ENCODE measurements around the gene LCOR.
"Not testable (repeated sequence)": the region's sequence is repeated elsewhere in the genome, so short reads cannot be mapped to it uniquely, and the experiment has no call there.

LCOR gene

DNA sequence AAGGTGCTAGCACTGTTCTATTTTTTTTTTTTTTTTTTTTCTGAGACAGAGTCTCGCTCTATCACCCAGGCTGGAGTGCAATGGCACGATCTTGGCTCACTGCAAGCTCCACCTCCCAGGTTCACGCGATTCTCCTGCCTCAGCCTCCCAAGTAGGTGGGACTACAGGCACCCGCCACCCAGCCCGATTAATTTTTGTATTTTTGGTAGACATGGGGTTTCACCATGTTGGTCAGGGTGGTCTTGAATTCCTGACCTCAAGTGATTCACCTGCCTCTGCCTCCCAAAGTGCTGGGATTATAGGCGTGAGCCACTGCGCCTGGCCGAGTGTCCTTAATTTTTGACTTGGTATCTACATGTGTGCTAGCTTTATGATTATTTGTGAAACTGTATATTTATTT lies 201.7 kb downstream of the LCOR start:
- DNase-seq (ENCODE audit: low read depth), result not testable (repeated sequence)

DNA sequence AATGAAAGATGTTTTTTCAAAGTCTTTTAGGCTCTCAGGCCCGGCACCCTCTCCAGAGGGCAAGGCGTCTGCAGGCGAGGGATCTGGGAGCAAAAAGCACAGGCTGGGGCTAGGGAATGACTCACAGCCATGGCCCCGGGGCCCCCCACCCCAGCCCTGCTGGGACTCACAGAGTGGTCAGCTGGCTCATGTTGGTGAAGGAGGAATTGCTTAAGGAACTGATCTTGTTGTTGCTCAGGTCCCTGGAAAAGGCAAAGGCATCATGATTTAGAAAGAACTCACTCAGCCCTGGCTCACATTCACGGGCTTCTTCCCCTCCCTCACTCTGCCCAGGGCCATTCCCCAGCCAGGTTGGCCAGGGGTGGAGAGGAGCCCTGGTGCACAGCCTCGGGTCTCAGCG lies 202.2 kb downstream of the LCOR start:
- DNase-seq (ENCODE audit: low read depth), result no peak

DNA sequence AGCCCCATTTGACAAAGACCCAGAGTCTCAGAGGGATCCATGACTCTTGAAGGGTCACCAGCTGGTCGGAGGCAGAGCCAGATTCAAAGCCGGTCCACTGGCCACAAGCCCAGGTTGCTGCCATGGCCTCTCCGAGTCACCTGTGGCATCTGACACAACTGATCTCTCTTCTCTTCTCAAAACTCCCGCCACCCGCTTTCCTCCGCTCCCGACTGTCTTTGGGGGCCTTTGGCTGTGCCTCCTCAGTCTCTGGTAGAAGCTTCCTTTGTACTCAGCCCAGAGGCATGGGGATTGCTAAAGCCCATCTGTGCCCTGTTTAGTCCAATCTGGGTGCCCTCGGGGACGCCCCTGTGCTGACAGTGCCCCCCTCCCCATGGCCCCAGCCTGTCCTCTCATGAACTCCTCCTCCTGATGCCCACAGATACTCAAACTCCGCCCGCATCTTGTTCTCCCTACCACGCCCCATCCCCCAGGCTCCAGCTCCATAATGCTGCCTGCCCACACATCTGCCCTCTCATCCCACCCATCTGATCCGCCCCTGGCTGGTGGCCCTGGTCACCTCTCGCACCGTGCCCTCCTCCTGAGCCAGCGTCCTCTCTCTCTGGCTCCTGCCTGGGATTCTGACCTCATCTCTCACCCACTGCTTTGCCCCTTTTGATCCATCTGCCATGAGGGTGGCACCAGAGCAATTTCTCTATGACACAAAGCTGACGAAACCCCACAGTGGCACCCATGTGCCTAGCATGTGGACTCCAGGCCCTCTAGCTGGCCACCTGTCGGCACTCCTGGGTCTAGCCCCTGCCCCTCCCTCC lies 203.1 kb downstream of the LCOR start:
- no peak for DNase-seq (ENCODE audit: low read depth)

DNA sequence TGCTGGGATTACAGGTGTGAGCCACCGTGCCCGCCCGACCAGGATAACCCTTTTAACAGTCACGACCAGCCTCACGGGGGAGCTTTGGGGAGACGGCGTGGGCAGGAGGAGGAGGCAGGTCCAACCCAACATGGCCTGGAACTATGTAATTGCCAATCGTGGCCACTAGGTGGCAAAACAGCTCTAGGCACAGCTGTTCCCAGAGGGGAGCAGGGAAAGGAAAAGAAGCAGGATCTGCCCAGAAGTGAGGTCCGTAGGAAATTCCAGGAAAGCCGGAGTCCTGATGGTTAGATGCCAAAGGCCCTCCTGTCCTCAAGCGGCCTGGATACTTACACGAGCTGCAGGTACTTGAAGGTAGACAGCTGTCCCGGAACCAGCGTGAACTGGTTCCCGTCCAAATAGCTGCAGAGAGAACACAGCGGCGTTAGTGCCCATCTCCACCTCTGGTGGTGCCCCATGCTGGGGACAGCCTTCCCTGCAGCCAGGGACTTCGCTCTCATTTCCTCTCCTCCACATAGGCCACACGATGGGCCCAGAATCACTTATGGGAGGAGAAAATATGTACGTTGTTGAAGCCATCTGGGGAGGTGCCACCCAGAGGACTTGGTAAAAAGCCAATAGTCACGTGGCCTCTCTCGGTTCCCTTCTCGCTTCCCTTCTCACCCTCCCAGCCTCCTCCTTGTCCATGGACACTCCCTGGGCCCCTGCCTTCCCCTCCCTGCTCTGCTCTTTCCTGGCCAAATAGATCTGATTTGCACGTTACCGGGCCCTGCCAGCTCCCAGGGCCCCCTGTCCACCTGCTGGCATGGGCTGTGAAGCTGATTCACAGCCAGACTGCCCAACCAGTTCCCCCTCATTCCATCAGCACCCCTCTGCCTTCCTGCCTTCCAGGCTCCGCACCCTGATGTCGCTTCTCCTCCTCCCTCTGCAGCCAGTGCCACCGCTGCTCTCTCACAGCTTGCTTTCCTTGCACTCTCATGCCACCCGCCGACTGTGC lies 205.6 kb downstream of the LCOR start:
- peak; percentile 66 for DNase-seq (ENCODE audit: low read depth)

DNA sequence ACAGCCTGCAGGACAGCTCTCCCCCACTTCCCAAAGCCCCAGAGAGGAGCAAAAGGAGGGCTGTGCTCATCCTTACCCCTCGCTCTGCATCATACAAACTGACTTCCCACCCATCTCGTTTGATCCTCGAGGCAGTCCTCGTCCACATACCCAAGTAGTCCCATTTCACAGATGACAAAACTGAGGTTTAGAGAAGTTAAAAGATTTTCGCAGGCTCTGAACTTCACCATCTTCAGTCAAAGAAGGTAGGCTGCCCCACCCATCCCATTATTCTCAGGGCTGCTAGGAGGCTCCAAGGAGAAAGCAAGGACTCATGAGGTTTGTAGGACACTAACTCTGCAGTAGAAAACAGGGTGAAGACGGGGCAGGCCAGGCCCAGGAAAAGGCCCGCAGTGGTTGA lies 206.6 kb downstream of the LCOR start:
- DNase-seq (ENCODE audit: low read depth), result no peak

DNA sequence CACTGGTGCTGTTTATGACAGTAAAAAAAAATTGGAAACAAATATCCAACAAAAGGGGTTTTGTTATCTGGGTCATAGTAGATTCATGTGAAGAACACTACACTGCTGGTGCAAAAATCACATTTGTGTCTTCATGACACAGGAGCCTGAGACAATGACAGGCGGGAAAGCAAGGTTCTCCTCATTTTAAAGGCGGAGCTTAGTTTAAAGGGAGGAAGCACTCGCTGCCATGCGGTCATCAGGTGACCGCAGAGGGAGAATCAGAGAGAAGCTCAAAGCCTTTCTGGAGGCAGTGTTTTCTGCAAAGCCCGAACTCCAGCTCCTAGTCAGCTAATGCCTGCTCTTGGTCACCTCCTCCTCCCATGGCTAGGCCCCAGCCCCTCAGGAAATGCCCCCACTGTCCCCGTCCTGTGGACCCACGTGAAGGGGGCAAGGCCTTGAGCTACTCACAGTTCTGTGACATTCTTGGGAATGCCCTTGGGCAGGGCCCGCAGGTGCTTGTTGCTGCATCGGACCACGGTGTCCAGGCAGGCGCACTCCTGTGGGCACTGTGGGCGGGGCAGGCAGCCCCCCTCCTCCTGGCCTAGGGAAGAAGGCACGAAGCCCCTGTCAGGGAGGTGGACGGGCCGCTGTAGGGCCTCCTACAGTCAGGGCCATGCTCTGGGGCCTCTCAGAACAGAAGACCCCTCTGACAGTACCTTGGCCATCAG lies 207.6 kb downstream of the LCOR start:
- DNase-seq (ENCODE audit: low read depth), result no peak

DNA sequence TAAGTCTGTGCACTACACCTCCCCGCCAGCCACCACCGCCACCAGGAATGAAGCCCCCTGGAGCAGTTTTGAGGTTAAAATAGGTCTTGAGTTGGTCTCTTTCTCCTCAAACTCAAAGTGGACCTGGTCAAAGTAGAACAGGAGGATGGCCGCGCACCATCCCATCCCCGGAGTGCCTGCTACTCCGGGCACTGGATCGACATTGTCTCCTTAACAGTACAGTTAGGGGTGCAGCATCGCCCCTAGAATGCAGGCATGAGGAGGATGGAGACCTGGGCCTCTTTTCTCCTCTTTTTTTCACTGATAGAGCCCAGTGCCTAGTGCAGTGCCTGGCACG lies 208.1 kb downstream of the LCOR start:
- no peak for DNase-seq (ENCODE audit: low read depth)

DNA sequence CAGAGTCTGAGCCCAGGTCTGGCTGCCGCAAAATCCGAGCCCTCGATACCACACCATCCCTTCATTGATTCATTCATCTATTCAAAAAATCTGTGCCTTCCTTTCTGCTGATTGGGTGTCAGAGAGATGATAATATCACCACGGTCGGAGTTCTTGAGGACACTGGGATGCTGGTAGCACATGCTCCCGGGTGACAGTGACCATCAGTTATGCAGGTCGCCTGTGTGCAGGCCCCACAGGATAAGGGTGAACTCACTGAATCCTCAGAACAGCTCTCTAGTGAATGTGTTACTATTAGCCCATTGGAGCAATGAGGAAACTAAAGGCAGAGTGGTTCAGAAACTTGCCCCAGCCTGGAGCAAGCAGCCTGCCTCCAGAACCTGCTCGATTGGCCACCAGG lies 208.6 kb downstream of the LCOR start:
- DNase-seq (ENCODE audit: low read depth), result no peak

DNA sequence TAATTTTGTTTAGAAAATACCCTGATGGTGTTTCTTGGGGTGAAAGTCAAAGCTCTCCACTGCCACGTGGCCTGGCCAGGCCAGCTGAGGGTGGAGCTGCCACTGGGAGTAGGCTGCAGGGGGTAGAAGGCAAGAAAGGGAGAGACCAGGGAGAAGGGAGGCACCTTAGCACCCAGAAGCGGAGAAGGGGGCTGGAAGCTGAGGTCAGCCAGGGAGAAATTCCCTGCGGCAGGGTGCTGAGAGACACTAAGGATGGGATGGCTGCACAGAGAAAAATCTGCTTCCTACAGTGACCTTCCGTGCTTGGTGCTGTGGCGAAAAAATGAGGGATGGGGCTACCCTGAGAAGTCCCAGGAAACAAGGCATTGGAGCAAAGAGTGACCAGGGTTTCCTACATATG lies 210.0 kb downstream of the LCOR start:
- DNase-seq (ENCODE audit: low read depth), result no peak

DNA sequence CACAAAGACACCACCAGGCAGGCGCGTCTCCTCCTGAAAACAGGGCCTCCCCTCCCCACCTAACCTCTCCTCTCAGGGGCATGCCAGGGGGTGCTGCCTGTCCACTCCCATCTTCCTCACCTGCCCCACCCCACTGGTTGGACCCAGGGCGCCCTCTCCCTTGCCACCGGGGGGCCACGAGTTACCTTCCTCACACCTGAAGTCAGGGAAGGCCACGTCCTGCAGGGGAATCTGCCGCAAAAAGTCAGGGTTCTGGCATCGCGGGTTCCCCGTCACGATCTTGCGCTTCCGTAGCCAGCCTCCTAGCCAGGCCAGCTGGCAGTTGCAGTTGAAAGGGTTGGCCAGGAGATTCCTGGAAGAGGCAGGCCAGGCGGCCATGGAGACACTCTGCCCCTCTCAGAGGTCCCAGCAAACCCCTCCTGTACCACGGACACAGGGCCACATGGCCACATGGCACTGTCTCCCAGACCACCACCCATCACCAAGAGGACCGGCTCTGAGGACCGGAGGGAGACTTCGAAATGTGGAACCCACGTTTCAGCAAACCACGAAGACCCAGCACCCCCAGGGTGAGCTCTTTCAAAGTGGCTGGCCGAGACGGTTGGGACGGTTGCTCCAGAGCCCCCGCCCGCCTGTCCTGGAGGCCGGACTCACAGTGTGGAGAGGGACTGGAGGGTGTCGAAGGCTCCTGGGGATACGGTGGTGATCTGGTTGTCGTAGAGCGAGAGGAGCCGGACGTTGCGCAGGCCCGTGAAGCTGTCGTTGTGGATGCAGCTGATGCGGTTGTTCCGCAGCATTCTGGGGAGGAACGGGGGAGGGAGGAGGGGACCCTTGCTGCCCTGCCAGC lies 210.8 kb downstream of the LCOR start:
- DNase-seq (ENCODE audit: low read depth), result no peak

DNA sequence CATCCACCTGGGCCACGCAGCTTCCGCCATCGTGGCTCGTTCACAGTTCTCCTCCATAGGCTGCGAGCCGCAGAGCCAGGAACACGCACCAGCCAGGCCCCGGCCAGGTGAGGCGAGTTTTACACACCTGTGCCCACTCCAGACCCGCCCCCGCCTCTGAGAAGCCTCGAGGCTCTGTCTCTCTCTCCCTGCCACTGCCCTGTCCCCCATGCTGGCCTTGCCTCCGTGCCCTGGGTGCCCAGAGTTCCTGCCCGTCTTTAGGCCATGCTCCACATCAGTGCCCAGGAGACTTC lies 211.4 kb downstream of the LCOR start:
- DNase-seq (ENCODE audit: low read depth), result no peak
